Astrocyte (in vitro differentiated cells and primary cell): Measurements from ENCODE around the gene RHBDL1. TPM values are rescaled to one million over a fixed set of nuclear protein-coding genes. Genes with fewer than 3 reads are reported as not detected.
A peak's percentile ranks its signal among the peaks of the same experiment; 100 is the strongest.

Experiments
- DNase-seq: peaks from one replicate; pipeline ENCODE4 v3.0.0-alpha.2; 2010; ENCODE audit warnings: low read depth
- FAIRE-seq: peaks from 2 replicates; lab custom pipeline; 2011; peaks lifted over from hg19 to GRCh38; lab: Jason Lieb, UNC
- H2AFZ ChIP-seq: 2 replicates; pipeline ENCODE4 v1.6.0; 2012; ENCODE audit warnings: low read depth, low read length, inconsistent platforms
- H3K27ac ChIP-seq: 2 replicates; pipeline ENCODE4 v1.5.1; 2011; ENCODE audit warnings: low read depth, low read length, inconsistent platforms
- H3K27me3 ChIP-seq: 2 replicates; pipeline ENCODE4 v1.6.0; 2011; ENCODE audit warnings: low read length, inconsistent platforms; ENCODE audit not compliant: insufficient read depth
- H3K36me3 ChIP-seq: 2 replicates; pipeline ENCODE4 v1.5.1; 2011; ENCODE audit warnings: low read length, inconsistent platforms; ENCODE audit not compliant: insufficient read depth
- H3K4me1 ChIP-seq: 2 replicates; pipeline ENCODE4 v1.5.1; 2011; ENCODE audit warnings: low read length, inconsistent platforms; ENCODE audit not compliant: insufficient read depth
- H3K4me2 ChIP-seq: 2 replicates; pipeline ENCODE4 v1.6.0; 2012; ENCODE audit warnings: low read length, inconsistent platforms
- H3K4me3 ChIP-seq: 2 replicates; pipeline ENCODE4 v1.5.1; 2011; ENCODE audit warnings: low read depth, mild to moderate bottlenecking, low read length, inconsistent platforms; ENCODE audit not compliant: insufficient read depth
- H3K79me2 ChIP-seq: 2 replicates; pipeline ENCODE4 v1.6.0; 2012; ENCODE audit warnings: mild to moderate bottlenecking, low read length, inconsistent platforms; ENCODE audit not compliant: insufficient read depth
- H3K9ac ChIP-seq: 2 replicates; pipeline ENCODE4 v1.6.0; 2012; ENCODE audit warnings: mild to moderate bottlenecking, low read length, inconsistent platforms
- H3K9me3 ChIP-seq: 2 replicates; pipeline ENCODE4 v1.5.1; 2012; ENCODE audit warnings: low read depth, mild to moderate bottlenecking, low read length, inconsistent platforms; ENCODE audit not compliant: insufficient read depth
- H4K20me1 ChIP-seq: 2 replicates; pipeline ENCODE4 v1.6.0; 2012; ENCODE audit warnings: low read length, inconsistent platforms; ENCODE audit not compliant: insufficient read depth
- H3K27ac Mint-ChIP-seq: one replicate; pipeline ENCODE4 v1.8.0; 2021; ENCODE audit warnings: mild to moderate bottlenecking, mixed read lengths; ENCODE audit not compliant: unreplicated experiment
- H3K27me3 Mint-ChIP-seq: one replicate; pipeline ENCODE4 v1.8.0; 2021; ENCODE audit warnings: low read depth, mixed read lengths; ENCODE audit not compliant: unreplicated experiment
- H3K36me3 Mint-ChIP-seq: one replicate; pipeline ENCODE4 v1.8.0; 2021; ENCODE audit warnings: low read depth, mixed read lengths; ENCODE audit not compliant: unreplicated experiment
- H3K4me1 Mint-ChIP-seq: one replicate; pipeline ENCODE4 v1.8.0; 2021; ENCODE audit warnings: low read depth, mixed read lengths; ENCODE audit not compliant: unreplicated experiment
- H3K4me3 Mint-ChIP-seq: one replicate; pipeline ENCODE4 v1.8.0; 2021; ENCODE audit warnings: mild to moderate bottlenecking, moderate library complexity, mixed read lengths; ENCODE audit not compliant: unreplicated experiment
- H3K9me3 Mint-ChIP-seq: one replicate; pipeline ENCODE4 v1.8.0; 2021; ENCODE audit warnings: mild to moderate bottlenecking, mixed read lengths; ENCODE audit not compliant: unreplicated experiment
- EZH2 ChIP-seq: IDR thresholded peaks from 2 replicates; pipeline ENCODE4 v1.6.1; 2012; ENCODE audit warnings: mild to moderate bottlenecking, low read length, inconsistent platforms; ENCODE audit not compliant: insufficient read depth
- total RNA-seq: library from RNA; stranded (reverse); gene quantifications from 2 replicates; pipeline ENCODE4 v1.2.1, GENCODE V29; 2021
- TF ChIP-seq, protein P1 (sequence below): IDR thresholded peaks from 2 replicates; pipeline ENCODE4 v1.5.1; 2011; ENCODE audit warnings: low read depth, mild to moderate bottlenecking, inconsistent platforms, low read length, moderate library complexity; ENCODE audit not compliant: insufficient read depth

RHBDL1 gene
- total RNA-seq, 1 donor from 2014 or later, result 4.9 TPM

DNA sequence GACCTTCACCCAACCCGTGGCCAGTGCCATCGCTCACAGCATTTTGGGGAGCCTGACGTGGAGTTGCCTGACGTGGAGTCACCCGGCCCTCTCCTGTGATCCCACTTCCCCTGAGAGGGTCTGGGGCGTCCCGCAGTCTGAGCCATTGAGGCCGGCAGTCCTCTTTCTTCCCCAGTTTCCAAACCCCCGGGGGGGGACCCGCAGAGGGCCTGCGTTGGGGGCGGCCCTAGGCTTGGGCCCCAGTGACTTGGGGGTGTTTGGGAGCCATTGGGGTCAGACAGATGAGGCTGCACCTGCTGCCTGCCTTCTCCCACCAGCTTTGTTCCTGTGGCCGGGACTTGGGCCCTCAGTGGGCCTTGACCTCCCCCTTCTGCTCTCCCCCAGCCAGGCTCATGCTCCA is 5.8 kb upstream of the RHBDL1 start:
- Mint-ChIP-seq H3K9me3 (no peaks in the 10 kb centered on the region), H3K27me3 (no peaks in the 10 kb centered on the region), H3K36me3 (no peaks in the 10 kb centered on the region), H3K27ac (no peak overlapping the region), H3K4me3 (peak overlapping the region; percentile 82), H3K4me1 (no peaks in the 10 kb centered on the region)
- FAIRE-seq, result no peak
- Histone ChIP-seq H3K4me3 (peak overlapping the region; percentile 80), H3K9me3 (no peaks in the 10 kb centered on the region), H4K20me1 (peaks cover 47% of the 10 kb centered on the region), H3K36me3 (no peaks in the 10 kb centered on the region), H3K4me1 (peaks cover 5% of the 10 kb centered on the region), H3K27ac (no peak overlapping the region), H3K9ac (no peak overlapping the region), H2AFZ (no peak overlapping the region), H3K79me2 (peaks cover 35% of the 10 kb centered on the region), H3K4me2 (peak overlapping the region; percentile 85), H3K27me3 (no peaks in the 10 kb centered on the region)
- no peak for TF ChIP-seq EZH2
- TF ChIP-seq, protein P1, sequence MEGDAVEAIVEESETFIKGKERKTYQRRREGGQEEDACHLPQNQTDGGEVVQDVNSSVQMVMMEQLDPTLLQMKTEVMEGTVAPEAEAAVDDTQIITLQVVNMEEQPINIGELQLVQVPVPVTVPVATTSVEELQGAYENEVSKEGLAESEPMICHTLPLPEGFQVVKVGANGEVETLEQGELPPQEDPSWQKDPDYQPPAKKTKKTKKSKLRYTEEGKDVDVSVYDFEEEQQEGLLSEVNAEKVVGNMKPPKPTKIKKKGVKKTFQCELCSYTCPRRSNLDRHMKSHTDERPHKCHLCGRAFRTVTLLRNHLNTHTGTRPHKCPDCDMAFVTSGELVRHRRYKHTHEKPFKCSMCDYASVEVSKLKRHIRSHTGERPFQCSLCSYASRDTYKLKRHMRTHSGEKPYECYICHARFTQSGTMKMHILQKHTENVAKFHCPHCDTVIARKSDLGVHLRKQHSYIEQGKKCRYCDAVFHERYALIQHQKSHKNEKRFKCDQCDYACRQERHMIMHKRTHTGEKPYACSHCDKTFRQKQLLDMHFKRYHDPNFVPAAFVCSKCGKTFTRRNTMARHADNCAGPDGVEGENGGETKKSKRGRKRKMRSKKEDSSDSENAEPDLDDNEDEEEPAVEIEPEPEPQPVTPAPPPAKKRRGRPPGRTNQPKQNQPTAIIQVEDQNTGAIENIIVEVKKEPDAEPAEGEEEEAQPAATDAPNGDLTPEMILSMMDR, result no peak
- no peak for DNase-seq

DNA sequence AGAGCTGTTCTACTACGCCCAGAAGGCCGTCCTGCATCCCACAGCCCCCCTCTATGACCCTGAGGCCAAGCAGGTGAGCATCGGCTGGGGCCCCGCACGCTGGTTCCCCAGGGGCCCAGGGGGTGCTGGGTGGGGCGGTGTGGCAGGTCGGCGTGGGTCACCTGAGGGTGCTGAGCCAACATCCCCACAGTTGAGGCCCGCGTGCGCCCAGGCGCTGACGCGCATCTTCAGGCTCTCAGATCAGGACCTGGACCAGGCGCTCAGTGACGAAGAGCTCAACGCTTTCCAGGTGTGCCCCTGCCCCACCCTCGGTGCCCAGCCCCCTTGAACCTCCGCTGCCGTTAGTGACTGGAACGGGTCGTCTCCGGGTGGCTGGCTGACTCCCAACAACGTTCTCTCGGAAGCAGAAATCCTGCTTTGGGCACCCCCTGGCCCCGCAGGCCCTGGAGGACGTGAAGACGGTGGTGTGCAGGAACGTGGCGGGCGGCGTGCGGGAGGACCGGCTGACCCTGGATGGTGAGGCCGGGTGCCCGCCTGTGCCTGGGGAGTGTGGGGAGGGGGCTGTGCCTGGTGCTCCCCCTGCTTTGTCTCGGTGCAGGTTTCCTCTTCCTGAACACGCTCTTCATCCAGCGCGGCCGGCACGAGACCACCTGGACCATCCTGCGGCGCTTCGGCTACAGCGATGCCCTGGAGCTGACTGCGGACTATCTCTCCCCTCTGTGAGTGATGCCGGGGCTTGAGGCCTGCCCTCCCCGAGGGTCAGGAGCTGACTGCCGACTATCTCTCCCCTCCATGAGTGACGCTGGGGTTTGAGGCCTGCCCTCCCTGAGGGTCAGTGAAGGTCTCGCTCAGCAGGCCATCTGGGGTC is 4.8 kb upstream of the RHBDL1 start:
- no peak overlapping the region for H3K27ac Mint-ChIP-seq
- Histone ChIP-seq H3K27me3 (no peaks in the 10 kb centered on the region), H3K4me2 (no peak overlapping the region), H2AFZ (no peak overlapping the region), H4K20me1 (peaks cover 54% of the 10 kb centered on the region), H3K36me3 (no peaks in the 10 kb centered on the region), H3K27ac (no peak overlapping the region), H3K4me3 (no peak overlapping the region), H3K9me3 (no peaks in the 10 kb centered on the region), H3K79me2 (peaks cover 35% of the 10 kb centered on the region), H3K9ac (no peak overlapping the region), H3K4me1 (peaks cover 11% of the 10 kb centered on the region)
- no peaks in the 10 kb centered on the region for H3K27me3 Mint-ChIP-seq
- TF ChIP-seq EZH2, result no peak
- TF ChIP-seq, protein P1, result no peak
- H3K36me3 Mint-ChIP-seq, result no peaks in the 10 kb centered on the region
- peak overlapping the region; percentile 66 for H3K4me3 Mint-ChIP-seq
- no peak for FAIRE-seq
- H3K4me1 Mint-ChIP-seq, result peaks cover 2% of the 10 kb centered on the region
- H3K9me3 Mint-ChIP-seq, result no peaks in the 10 kb centered on the region
- DNase-seq, result no peak
